Suppressor macrophage treated with lipopolysaccharide for 4 hours (primary cell): ENCODE data around the gene PTPRO.

Experiments used
- DNase-seq: peaks from one replicate; pipeline ENCODE4 v3.0.0-alpha.2; 2020

The PTPRO gene

GRCh38 chr12:15528666-15529065 is 206.4 kb downstream of the PTPRO start:
- DNase-seq, result no peak

DNA sequence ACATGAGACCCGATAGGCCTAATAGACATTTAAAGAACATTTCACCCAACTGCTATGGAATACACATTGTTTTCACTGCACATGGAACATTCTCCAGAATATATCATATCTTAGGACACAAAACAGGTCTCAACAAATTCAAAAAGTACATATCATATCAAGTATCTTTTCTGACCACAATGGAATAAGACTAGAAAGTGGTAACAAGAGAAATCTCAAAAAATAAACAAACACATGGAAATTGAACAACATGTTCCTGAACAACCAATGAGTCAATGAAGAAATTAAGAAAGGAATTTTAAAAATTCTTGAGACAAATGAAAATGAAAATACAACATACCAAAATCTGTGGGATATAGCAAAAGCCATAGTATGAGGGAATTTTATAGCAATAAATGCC is 208.1 kb downstream of the PTPRO start:
- DNase-seq, result no peak

- peak; percentile 80 for DNase-seq
These were observed 210.2 kb downstream of the PTPRO start for GRCh38 chr12:15532364-15532977.

DNA sequence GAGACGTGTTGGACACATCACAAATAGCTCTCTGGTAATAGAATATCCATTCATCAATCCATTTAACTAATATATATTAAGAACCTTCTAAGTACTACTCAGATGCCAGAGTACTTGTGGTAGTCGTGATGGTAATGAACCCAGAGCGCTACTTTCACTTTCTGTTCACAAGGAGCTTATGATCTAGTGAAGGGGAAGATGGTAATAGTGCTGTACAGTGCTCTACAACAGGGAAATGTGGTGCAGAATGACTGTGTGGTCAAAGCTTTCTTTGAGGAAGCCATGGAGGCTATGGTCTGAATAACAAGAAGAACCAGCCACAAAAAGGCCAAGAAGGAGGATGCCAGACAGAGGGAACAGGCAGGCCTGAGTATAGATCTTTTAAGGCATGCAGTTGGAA is 212.0 kb downstream of the PTPRO start:
- peak; percentile 88 for DNase-seq

GRCh38 chr12:15534874-15535273 is 212.6 kb downstream of the PTPRO start:
- peak; percentile 90 for DNase-seq

DNA sequence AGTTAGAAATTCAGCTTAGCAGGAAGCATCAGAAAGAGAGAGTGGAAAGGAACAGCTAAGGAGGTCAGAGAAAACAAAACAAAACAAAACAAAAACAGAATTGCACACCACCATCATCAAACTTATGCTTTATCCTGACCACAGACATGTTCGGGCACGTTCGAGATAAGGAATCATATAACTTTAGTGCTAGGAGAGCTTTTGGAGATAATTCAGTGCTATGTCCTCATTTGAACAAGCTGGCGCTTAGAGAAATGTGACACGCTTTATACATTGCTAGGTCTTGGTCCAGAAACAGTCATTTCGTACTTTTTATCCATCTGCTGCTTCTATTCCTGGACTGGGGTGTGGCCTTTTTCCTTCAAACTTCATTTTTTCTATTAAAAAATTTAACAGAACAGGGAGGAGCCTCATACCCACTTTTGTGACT is 213.1 kb downstream of the PTPRO start:
- DNase-seq, result peak; percentile 34

GRCh38 chr12:15536446-15536845 is 214.1 kb downstream of the PTPRO start:
- no peak for DNase-seq

DNA sequence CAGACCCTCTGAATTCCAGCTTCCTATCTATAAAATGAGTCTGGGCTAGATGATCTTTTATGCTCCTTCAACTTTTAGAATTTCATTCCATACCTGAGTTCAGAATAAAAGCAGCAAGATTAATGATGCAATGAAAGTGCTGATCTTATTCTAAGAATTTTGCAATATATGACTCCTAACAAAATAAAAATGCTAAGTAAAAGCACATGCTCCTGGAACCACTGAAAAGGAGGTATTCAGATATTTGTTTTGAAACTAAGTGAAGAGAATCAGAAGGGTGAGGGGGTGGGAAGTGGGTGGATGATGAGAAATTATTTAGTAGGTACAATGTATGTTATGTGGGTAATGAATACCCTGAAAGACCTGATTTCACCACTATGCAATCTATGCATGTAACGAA is 216.6 kb downstream of the PTPRO start:
- DNase-seq, result no peak

GRCh38 chr12:15540005-15540404 is 217.7 kb downstream of the PTPRO start:
- no peak for DNase-seq

DNA sequence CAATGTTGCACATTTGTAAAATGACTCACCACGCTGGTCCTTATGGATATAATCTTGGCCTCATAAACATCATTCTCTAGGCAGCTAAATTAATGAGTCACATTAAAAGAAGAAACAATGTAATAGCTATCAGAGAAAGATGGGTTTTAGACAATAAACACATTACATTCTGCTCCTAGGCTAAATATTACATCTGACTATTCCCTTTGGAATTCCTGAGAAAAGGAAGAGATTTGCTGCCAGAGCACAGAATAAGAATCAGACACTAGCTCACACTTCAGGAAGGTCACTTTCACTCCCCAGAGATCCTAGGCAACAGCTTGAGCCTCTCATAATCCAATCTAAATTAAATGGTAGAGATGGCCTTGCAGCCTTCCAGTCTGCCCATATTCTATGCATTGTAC is 218.2 kb downstream of the PTPRO start:
- DNase-seq, result no peak

DNA sequence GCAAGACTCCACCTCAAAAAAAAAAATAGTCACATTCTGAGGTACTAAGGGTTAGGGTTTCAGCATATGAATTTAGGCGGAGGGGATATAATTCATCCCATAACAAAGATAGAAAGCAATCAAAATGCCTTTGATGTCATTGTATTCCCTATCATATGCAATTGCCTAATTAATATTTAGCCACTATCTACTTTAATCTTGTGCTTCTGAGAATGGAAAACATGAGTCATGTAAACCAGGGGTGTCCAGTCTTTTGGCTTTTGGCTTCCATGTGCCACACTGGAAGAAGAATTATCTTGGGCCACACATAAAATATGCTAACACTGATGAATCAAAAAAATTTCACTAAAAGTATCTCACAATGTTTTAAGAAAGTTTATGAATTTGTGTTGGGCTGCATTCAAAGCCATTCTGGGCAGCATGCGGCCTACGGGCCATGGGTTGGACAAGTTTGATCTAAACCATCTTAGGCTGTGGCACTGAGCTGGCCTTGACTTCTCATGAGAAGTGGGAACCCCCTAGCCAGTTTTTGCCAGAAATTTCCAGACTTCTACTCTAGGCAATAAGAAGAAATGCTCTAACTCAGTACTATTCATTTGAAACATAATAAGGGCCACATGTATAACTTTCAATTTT is 219.8 kb downstream of the PTPRO start:
- no peak for DNase-seq

DNA sequence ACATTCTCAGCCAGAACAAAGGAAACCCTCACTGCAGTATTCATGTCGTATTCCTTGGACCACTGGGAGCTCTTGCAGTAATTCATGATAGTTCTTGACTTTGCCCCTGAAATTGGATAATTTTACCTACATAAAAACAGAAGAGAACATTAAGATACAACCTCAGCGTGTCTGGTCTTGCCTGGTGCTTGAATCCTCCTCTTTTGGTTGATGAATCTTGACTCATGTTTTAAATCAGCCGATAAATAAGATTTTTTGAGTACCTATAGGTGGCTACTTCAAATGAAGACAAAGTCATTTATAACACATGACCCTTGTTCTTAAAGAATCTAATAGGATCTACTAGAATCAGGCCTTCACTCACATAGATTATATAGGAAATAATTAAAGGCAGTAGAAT is 221.0 kb downstream of the PTPRO start:
- DNase-seq, result no peak

- DNase-seq, result peak; percentile 77
These were observed 222.3 kb downstream of the PTPRO start for GRCh38 chr12:15544589-15544988.

DNA sequence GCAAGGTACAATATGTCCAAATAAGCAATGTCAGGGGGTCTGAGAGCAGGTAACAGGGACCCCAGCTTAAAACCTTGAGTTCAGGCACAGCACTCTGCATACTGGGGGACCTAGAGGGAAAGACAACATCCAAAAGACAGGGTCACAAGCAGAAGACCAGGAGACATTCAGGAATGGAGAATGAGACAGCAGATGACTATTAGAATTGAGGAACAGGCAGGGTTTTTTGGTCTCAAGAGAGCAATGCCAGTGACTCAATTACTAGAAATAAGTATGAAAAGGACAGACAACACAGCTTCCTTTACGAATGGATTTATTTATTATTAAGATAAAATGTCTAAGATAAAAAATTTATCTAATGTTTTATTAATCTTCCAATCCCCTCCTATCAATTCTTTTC is 223.0 kb downstream of the PTPRO start:
- peak; percentile 65 for DNase-seq

GRCh38 chr12:15546102-15546701 is 223.9 kb downstream of the PTPRO start:
- DNase-seq, result peak; percentile 77

DNA sequence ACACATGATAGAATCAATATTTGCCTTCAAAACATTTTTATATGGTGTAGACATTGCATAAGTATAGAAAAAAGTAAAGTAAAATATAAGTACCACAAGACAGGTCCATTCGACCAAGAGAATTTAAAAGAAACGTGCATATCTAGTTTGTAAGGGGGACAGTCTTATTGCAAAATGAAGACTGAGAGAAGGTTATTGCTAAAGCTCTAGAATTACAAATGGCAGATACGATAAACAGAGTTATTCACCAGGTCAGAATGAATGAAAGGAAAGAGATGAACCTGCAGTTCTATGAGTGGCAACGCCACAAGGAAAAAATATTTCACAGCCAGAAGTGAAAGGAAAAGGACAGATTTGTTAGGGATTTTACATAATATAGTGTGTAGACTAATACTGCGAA is 224.8 kb downstream of the PTPRO start:
- peak; percentile 44 for DNase-seq

DNA sequence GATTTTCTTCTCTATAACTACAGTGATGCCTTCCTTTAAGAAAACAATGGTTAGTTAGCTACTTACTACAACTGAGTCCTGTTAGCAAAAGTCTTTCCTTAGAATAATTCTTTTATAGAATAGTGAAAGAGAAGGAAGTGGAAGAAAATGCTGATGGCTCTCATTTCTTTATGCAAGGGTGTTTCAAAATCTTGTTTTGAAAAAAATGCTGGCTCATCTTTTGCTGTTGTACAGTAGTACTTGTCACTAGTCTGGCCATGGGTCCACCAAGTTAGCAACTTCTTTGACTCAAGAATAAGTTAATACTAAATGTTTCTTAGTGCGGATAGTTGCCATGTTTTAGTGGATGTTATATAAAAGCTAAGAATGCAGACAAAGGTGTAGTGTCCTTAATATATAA is 225.4 kb downstream of the PTPRO start:
- DNase-seq, result peak; percentile 72

- DNase-seq, result no peak
These were observed 228.5 kb downstream of the PTPRO start for GRCh38 chr12:15550793-15551192.

DNA sequence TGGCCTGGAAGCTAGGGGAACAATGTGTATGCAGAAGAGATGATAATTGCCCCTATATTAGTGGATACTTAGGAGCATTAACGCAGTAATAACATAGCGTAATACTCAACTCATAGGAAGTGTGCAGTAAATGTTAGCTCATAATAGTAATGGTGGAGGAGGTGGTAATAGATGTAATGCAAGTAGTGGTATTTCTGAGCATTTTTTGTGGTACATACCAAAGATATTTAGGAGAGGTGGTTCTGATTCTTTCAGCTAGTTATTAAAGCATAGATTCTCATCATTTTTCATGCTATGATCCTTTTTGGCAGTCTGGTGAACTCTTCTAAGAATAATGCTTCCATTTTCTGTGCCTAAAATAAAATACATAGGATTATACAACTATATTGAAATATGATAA is 233.1 kb downstream of the PTPRO start:
- no peak for DNase-seq

DNA sequence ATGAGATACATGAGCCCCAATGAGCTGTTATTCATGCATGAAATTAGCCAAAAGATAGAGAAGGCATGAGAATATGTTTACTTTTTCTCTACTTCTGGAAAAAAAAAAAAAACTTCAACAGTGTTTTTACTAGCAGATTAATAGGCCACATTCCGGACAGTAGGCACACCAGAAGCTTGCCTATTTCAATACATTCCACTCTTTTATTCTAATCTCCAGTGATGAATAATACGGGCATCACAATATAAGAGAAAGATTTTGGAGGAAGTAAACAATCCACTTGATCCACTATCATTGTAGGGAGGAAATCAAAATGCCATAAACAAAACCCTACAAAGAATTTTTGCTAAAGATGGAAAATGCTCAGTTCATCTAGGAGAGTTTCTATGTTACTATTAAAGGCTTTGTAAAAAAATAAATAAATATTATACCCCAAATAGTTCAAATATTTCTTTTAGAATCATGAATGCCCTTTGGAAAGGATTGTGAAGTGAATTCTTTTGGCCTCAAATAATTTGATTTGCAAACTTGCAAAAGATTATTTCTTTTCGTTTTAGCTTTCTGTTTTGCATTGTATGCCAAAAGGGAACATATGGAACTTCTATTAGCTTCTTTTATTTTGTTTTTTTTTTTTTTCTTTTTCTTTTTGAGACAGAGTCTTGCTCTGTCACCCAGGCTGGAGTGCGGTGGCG is 234.2 kb downstream of the PTPRO start:
- DNase-seq, result no peak

- DNase-seq, result no peak
These were observed 236.7 kb downstream of the PTPRO start for GRCh38 chr12:15558915-15559528.

GRCh38 chr12:15561396-15561795 is 239.1 kb downstream of the PTPRO start:
- no peak for DNase-seq

- DNase-seq, result peak; percentile 15
These were observed 240.0 kb downstream of the PTPRO start for GRCh38 chr12:15562263-15562662.

- DNase-seq, result peak; percentile 88
These were observed 241.4 kb downstream of the PTPRO start for GRCh38 chr12:15563663-15564062.
